Measurements from ENCODE around the gene CLDN9. TPM values are rescaled to one million over a fixed set of nuclear protein-coding genes. Genes with fewer than 3 reads are reported as not detected.

Gene CLDN9
- total and polyA plus RNA-seq, 9 of the 15 experiments (the other 6 are each of a cell fraction or from before 2014, with no cell fraction given) = 0.12 to 0.44 (median 0.22) TPM; not detected in 4

DNA sequence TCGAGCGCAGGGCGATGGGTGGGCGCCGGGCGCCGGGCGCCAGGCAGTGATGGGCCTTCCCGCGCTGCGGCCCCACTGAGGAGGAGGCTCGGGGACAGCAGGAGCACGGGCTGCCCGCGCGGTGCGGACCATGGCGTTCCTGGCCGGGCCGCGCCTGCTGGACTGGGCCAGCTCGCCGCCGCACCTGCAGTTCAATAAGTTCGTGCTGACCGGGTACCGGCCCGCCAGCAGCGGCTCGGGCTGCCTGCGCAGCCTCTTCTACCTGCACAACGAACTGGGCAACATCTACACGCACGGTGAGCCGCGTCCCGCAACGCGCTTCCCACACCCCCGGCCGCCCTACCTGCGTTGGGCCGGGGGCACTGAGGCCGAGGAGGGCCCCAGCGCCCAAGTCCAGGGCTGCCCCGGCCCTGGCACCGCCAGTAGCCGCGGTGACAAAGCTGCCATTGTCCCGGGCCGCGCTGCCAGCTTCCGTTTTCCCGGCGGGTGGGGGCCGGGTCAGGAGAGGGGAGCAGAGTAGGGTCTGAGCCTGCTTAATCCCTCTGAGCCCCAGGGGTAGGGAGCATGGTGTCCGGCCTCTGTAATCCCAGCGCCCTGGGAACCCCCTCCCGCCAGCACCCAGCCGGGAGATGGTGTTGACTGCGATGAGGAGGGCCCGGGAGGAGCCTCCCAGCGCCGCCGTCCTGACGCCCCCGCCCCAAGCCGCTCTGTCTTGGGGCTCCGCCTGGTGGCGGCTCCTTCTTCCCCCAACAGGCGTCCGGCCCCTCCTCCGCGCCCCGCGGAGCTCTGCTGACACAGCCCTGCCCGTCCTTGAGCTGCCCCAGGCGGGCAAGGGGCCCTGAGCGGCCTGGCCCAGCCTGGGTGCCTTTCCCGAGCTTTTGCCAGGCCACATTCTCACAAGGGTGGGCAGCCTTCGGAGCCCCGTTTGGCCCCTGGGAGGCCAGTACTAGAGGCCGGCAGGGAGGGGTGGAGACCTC lies 42.9 kb upstream of the CLDN9 start (continued):
- TF ChIP-seq, protein P1, sequence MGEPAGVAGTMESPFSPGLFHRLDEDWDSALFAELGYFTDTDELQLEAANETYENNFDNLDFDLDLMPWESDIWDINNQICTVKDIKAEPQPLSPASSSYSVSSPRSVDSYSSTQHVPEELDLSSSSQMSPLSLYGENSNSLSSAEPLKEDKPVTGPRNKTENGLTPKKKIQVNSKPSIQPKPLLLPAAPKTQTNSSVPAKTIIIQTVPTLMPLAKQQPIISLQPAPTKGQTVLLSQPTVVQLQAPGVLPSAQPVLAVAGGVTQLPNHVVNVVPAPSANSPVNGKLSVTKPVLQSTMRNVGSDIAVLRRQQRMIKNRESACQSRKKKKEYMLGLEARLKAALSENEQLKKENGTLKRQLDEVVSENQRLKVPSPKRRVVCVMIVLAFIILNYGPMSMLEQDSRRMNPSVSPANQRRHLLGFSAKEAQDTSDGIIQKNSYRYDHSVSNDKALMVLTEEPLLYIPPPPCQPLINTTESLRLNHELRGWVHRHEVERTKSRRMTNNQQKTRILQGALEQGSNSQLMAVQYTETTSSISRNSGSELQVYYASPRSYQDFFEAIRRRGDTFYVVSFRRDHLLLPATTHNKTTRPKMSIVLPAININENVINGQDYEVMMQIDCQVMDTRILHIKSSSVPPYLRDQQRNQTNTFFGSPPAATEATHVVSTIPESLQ (CRISPR knock-in tag; IDR thresholded peaks at IDR 0.05) = no peak
- TF ChIP-seq RAD51 (IDR thresholded peaks at IDR 0.05; ENCODE audit: borderline replicate concordance, low read depth) (no peak), STAT5B (CRISPR knock-in tag; IDR thresholded peaks at IDR 0.05) (no peak), HNRNPL (IDR thresholded peaks at IDR 0.05; ENCODE audit: low read depth, low read length) (peak; percentile 93), ARID1B (IDR thresholded peaks at IDR 0.05) (peak; percentile 23; the same call in 1 of the 2 replicates), HEY1 (CRISPR knock-in tag; IDR thresholded peaks at IDR 0.05; ENCODE audit: borderline replicate concordance) (no peak), ELF2 (CRISPR knock-in tag; IDR thresholded peaks at IDR 0.05) (no peak; the same call in 1 of the 2 replicates), NFIC (IDR thresholded peaks at IDR 0.05) (0 out of 2 replicates have a peak, but pooled peaks have one; percentile 4), ZFX (CRISPR knock-in tag; IDR thresholded peaks at IDR 0.05) (no peak; the same call in 1 of the 2 replicates), CBX5 (IDR thresholded peaks at IDR 0.05; ENCODE audit: borderline replicate concordance, low read depth) (no peak), JUND (IDR thresholded peaks at IDR 0.05; ENCODE audit: borderline replicate concordance, low read depth, low read length) (0 out of 2 replicates have a peak, but pooled peaks have one; percentile 29), JUND (tag; IDR thresholded peaks at IDR 0.05; ENCODE audit: borderline replicate concordance, low read depth, low read length) (no peak; the same call in 2 of the 3 replicates), NEUROD1 (IDR thresholded peaks at IDR 0.05; ENCODE audit: borderline replicate concordance, low read depth, low read length, partially characterized antibody) (no peak), TARDBP (IDR thresholded peaks at IDR 0.05) (no peak), MCM2 (IDR thresholded peaks at IDR 0.05; ENCODE audit: low read depth) (no peak), L3MBTL2 (IDR thresholded peaks at IDR 0.05) (no peak)
- TF ChIP-seq, protein P2, sequence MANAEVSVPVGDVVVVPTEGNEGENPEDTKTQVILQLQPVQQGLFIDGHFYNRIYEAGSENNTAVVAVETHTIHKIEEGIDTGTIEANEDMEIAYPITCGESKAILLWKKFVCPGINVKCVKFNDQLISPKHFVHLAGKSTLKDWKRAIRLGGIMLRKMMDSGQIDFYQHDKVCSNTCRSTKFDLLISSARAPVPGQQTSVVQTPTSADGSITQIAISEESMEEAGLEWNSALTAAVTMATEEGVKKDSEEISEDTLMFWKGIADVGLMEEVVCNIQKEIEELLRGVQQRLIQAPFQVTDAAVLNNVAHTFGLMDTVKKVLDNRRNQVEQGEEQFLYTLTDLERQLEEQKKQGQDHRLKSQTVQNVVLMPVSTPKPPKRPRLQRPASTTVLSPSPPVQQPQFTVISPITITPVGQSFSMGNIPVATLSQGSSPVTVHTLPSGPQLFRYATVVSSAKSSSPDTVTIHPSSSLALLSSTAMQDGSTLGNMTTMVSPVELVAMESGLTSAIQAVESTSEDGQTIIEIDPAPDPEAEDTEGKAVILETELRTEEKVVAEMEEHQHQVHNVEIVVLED (CRISPR knock-in tag; IDR thresholded peaks at IDR 0.05) = peak; percentile 27; the same call in 1 of the 2 replicates
- TF ChIP-seq, protein P3, sequence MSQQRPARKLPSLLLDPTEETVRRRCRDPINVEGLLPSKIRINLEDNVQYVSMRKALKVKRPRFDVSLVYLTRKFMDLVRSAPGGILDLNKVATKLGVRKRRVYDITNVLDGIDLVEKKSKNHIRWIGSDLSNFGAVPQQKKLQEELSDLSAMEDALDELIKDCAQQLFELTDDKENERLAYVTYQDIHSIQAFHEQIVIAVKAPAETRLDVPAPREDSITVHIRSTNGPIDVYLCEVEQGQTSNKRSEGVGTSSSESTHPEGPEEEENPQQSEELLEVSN (IDR thresholded peaks at IDR 0.05; ENCODE audit: borderline replicate concordance in 1 of 2, extremely low read depth in 1 of 2, insufficient read depth in 1 of 2, insufficient read length in 1 of 2, low read depth in 1 of 2, low read length in 1 of 2, poor library complexity in 1 of 2, severe bottlenecking in 1 of 2) = peak in 1 of 2 experiments; percentile 13
- TF ChIP-seq, protein P4, sequence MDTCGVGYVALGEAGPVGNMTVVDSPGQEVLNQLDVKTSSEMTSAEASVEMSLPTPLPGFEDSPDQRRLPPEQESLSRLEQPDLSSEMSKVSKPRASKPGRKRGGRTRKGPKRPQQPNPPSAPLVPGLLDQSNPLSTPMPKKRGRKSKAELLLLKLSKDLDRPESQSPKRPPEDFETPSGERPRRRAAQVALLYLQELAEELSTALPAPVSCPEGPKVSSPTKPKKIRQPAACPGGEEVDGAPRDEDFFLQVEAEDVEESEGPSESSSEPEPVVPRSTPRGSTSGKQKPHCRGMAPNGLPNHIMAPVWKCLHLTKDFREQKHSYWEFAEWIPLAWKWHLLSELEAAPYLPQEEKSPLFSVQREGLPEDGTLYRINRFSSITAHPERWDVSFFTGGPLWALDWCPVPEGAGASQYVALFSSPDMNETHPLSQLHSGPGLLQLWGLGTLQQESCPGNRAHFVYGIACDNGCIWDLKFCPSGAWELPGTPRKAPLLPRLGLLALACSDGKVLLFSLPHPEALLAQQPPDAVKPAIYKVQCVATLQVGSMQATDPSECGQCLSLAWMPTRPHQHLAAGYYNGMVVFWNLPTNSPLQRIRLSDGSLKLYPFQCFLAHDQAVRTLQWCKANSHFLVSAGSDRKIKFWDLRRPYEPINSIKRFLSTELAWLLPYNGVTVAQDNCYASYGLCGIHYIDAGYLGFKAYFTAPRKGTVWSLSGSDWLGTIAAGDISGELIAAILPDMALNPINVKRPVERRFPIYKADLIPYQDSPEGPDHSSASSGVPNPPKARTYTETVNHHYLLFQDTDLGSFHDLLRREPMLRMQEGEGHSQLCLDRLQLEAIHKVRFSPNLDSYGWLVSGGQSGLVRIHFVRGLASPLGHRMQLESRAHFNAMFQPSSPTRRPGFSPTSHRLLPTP (IDR thresholded peaks at IDR 0.05; ENCODE audit: borderline replicate concordance, extremely low read depth, insufficient read length) = no peak
